Measurements from ENCODE around the gene PLS1. TPM values are rescaled to one million over a fixed set of nuclear protein-coding genes. Genes with fewer than 3 reads are reported as not detected.
"Not testable (repeated sequence)": the region's sequence is repeated elsewhere in the genome, so short reads cannot be mapped to it uniquely, and the experiment has no call there.

Gene PLS1
- total RNA-seq, 2 donors from 2014 or later, result 11.3 to 26.4 TPM

DNA sequence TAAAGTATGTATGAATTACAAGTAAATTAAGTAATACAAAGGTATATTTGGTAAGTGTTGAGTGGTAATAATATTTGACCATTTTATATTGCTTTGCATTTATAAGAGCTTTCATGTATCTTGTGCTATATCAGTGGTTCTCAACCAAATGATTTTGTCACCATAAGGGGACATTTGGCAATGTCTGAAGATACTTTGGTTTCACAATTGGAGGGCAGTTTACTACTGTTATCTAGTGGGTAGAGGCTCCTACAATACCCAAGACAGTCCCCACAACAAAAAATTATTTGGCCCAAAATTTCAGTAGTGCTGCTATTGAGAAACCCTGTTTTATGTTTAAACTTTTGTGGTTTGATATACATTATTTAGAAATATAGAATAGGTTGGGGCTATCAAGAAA, 142.2 kb downstream of the PLS1 start:
- Histone ChIP-seq H3K4me1 (ENCODE audit: control insufficient read depth, insufficient read depth, low read length) (peaks cover 4% of the 10 kb centered on the region), H3K4me3 (ENCODE audit: low read length) (no peak overlapping the region), H3K27ac (ENCODE audit: low read depth, low read length) (no peak overlapping the region), H3K9me3 (ENCODE audit: control insufficient read depth, low read length) (no peaks in the 10 kb centered on the region), H3K36me3 (ENCODE audit: control insufficient read depth, insufficient read depth, low read length) (no peaks in the 10 kb centered on the region), H3K27me3 (ENCODE audit: control insufficient read depth, insufficient read depth, low read length, poor library complexity, severe bottlenecking) (no peaks in the 10 kb centered on the region), H3K9ac (ENCODE audit: extremely low read depth, low read length, poor library complexity, severe bottlenecking) (no peak overlapping the region)
- peaks cover 9% of the 10 kb centered on the region for H3K4me1 Mint-ChIP-seq
- no peak overlapping the region for H3K27ac Mint-ChIP-seq
- no peaks in the 10 kb centered on the region for H3K27me3 Mint-ChIP-seq (ENCODE audit: insufficient read depth)
- TF ChIP-seq, protein P1, sequence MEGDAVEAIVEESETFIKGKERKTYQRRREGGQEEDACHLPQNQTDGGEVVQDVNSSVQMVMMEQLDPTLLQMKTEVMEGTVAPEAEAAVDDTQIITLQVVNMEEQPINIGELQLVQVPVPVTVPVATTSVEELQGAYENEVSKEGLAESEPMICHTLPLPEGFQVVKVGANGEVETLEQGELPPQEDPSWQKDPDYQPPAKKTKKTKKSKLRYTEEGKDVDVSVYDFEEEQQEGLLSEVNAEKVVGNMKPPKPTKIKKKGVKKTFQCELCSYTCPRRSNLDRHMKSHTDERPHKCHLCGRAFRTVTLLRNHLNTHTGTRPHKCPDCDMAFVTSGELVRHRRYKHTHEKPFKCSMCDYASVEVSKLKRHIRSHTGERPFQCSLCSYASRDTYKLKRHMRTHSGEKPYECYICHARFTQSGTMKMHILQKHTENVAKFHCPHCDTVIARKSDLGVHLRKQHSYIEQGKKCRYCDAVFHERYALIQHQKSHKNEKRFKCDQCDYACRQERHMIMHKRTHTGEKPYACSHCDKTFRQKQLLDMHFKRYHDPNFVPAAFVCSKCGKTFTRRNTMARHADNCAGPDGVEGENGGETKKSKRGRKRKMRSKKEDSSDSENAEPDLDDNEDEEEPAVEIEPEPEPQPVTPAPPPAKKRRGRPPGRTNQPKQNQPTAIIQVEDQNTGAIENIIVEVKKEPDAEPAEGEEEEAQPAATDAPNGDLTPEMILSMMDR (conservative IDR thresholded peaks at IDR 0.05), result no peak
- no peak for DNase-seq
- H3K4me3 Mint-ChIP-seq, result no peak overlapping the region
- H3K9me3 Mint-ChIP-seq, result no peaks in the 10 kb centered on the region
- no peaks in the 10 kb centered on the region for H3K36me3 Mint-ChIP-seq (ENCODE audit: low read depth)

DNA sequence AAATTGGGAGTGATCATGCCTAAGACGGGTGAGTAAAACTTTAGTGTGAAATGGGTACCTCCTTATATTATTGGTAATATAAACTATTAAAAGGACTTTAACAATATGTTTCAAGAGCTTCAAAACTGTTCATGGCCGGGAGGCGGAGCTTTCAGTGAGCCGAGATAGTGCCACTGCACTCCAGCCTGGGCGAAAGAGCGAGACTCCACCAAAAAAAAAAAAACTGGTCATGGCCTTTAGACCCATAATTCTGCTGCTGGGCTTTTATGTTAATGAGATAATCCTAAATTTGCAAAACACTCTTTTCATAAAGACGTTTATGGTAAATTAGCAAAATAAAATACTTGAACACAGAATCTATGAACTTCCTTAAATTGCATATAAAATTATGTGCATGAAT, 150.5 kb downstream of the PLS1 start:
- Histone ChIP-seq H3K9me3 (ENCODE audit: control insufficient read depth, low read length) (peaks cover 16% of the 10 kb centered on the region), H3K27ac (ENCODE audit: low read depth, low read length) (no peak overlapping the region), H3K27me3 (ENCODE audit: control insufficient read depth, insufficient read depth, low read length, poor library complexity, severe bottlenecking) (no peaks in the 10 kb centered on the region), H3K4me3 (ENCODE audit: low read length) (no peak overlapping the region), H3K4me1 (ENCODE audit: control insufficient read depth, insufficient read depth, low read length) (no peaks in the 10 kb centered on the region), H3K9ac (ENCODE audit: extremely low read depth, low read length, poor library complexity, severe bottlenecking) (no peak overlapping the region), H3K36me3 (ENCODE audit: control insufficient read depth, insufficient read depth, low read length) (peaks cover 32% of the 10 kb centered on the region)
- H3K27me3 Mint-ChIP-seq (ENCODE audit: insufficient read depth), result no peaks in the 10 kb centered on the region
- WGBS, 2 experiments (ENCODE audit: insufficient coverage in 1 of 2, insufficient read length in 1 of 2), result 83 to 98% methylated on average over 5 to 6 of the region's 7 CpGs
- no peak for DNase-seq
- no peak overlapping the region for H3K4me3 Mint-ChIP-seq
- no peaks in the 10 kb centered on the region for H3K4me1 Mint-ChIP-seq
- H3K27ac Mint-ChIP-seq, result no peak overlapping the region
- H3K9me3 Mint-ChIP-seq, result peaks cover 9% of the 10 kb centered on the region
- TF ChIP-seq, protein P1 (conservative IDR thresholded peaks at IDR 0.05), result no peak
- H3K36me3 Mint-ChIP-seq (ENCODE audit: low read depth), result peaks cover 27% of the 10 kb centered on the region

DNA sequence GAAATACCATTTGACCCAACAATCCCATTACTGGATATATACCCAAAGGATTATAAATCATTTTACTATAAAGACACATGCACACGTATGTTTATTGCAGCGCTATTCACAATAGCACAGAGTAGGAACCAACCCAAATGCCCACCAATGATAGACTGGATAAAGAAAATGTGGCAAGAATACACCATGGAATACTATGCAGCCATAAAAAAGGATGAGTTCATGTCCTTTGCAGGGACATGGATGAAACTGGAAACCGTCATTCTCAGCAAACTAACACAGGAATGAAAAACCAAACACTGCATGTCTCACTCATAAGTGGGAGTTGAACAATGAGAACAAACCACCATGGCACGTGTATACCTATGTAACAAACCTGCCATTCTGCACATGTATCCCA, 154.3 kb downstream of the PLS1 start:
- not testable (repeated sequence) for H3K27ac Mint-ChIP-seq; H3K27me3 ChIP-seq (ENCODE audit: control insufficient read depth, insufficient read depth, low read length, poor library complexity, severe bottlenecking); H3K9me3 Mint-ChIP-seq; H3K4me3 ChIP-seq (ENCODE audit: low read length); H3K4me1 Mint-ChIP-seq; H3K4me1 ChIP-seq (ENCODE audit: control insufficient read depth, insufficient read depth, low read length); H3K27me3 Mint-ChIP-seq (ENCODE audit: insufficient read depth); DNase-seq; H3K9ac ChIP-seq (ENCODE audit: extremely low read depth, low read length, poor library complexity, severe bottlenecking); H3K27ac ChIP-seq (ENCODE audit: low read depth, low read length); H3K4me3 Mint-ChIP-seq
- 93 to 98% methylated on average over 3 to 4 of the region's 4 CpGs for WGBS, 2 experiments (ENCODE audit: insufficient coverage in 1 of 2, insufficient read length in 1 of 2)
- Histone ChIP-seq H3K36me3 (ENCODE audit: control insufficient read depth, insufficient read depth, low read length) (peaks cover 30% of the 10 kb centered on the region), H3K9me3 (ENCODE audit: control insufficient read depth, low read length) (peaks cover 16% of the 10 kb centered on the region)
- H3K36me3 Mint-ChIP-seq (ENCODE audit: low read depth), result peaks cover 32% of the 10 kb centered on the region

DNA sequence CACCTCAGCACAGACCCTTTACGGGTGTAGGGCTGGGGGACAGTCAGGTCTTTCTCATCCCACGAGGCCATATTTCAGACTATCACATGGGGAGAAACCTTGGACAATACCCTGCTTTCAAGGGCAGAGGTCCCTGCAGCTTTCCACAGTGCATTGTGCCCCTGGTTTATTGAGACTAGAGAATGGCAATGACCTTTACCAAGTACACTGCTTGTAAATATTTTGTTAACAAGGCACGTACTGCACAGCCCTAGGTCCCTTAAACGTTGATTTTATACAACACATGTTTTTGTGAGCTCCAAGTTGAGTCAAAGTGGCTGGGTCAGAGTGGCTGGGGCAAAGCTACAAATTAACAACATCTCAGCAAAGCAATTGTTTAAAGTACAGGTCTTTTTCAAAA, 156.4 kb downstream of the PLS1 start:
- not testable (repeated sequence) for H3K4me3 ChIP-seq (ENCODE audit: low read length); H3K9me3 Mint-ChIP-seq; H3K4me3 Mint-ChIP-seq; H3K27me3 ChIP-seq (ENCODE audit: control insufficient read depth, insufficient read depth, low read length, poor library complexity, severe bottlenecking); H3K27ac ChIP-seq (ENCODE audit: low read depth, low read length); H3K4me1 ChIP-seq (ENCODE audit: control insufficient read depth, insufficient read depth, low read length); H3K27me3 Mint-ChIP-seq (ENCODE audit: insufficient read depth); DNase-seq; H3K4me1 Mint-ChIP-seq; H3K9ac ChIP-seq (ENCODE audit: extremely low read depth, low read length, poor library complexity, severe bottlenecking); H3K27ac Mint-ChIP-seq
- H3K9me3 ChIP-seq (ENCODE audit: control insufficient read depth, low read length), result peaks cover 16% of the 10 kb centered on the region
- H3K36me3 Mint-ChIP-seq (ENCODE audit: low read depth), result peaks cover 39% of the 10 kb centered on the region
- H3K36me3 ChIP-seq (ENCODE audit: control insufficient read depth, insufficient read depth, low read length), result peaks cover 33% of the 10 kb centered on the region
- 93% methylated on average over 4 of the region's 4 CpGs; no CpG with 5 or more reads in 1 of the 2 experiments for WGBS, 2 experiments (ENCODE audit: insufficient coverage in 1 of 2, insufficient read length in 1 of 2)
